HG02943 (cell line): ENCODE data around the gene CEACAM4.

Experiments
- ATAC-seq: cut with Tn5 transposase; IDR thresholded peaks from one replicate; pipeline ENCODE4 v1.9.1; 2021; ENCODE audit warnings: mild to moderate bottlenecking, low read depth, moderate library complexity; ENCODE audit not compliant: unreplicated experiment

Gene CEACAM4

DNA sequence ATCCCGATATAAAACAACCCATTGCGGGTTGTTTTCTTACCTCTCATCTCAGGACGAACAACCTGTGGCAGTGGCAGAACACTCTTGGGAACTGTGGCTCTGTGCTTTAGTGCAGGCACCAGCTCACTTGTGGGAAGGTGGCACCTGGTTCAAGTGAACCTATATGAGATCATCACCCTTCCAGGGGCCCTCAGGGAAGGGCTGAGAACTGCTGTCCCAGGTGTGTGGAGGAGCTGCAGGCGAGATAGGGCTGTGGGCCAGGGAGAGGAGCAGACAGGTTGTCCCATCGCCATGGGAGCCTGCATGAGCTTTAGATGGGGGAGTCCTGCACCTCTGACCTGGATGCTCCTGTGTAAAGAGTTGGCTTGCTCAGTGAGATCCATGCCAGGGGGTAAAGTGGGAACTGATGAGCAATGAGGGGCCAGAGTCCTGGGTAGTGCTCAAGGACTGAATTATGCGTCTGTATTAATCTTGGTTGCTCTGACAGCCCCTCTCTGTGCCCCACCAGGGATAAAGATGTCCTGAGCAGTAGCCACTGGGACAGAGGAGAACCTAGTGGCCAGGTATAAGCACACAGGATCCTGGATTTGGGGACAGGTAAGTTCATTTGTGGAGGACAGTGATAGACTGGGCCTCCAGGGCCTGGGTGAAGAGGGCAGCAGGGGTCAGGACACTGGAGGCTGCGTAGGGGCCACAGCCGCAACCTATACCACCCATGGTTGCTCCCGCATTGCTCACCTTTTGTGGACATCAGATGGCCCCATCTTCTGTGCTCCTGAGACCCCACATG is 8.7 kb downstream of the CEACAM4 start:
- no peak for ATAC-seq

DNA sequence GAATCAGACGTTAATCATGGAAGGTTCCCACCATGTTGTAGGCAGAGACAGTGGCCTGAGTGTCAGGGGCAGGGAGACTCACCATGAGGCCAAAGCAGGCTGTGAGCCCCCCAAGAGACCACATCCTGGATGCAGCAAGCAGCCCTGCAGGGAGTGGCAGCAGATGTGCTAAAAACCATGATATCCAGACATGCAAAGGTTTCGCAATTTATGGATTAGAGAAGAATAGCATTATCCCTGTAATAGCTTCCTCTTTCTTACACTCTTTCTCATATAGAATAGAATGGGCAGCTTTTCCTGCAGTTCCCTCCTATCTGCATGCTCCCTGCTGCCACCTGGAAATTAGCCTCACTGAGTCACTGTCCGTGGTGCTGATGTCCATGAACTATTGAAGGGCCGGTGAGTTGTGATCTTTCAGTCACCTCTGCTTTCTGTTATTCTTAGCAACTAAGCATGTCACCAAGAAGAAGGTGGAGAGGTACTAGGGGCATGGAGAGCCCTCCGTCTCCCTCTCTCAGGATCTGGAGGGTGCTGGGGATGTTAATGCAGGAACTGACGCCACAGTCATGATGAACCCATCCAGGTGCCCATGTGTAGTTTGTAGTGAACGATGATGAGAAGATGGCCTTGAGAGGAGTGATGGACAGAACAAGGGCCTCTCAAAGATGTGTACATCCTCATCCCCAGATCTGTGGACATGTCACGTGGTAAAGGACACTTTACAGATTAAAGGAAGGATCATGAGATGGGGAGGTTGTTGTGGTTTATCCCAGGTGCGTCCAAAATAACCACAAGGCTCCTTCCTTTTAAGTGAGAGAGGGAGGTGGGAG is 9.9 kb downstream of the CEACAM4 start:
- ATAC-seq, result no peak

- ATAC-seq, result no peak
These were observed 11.7 kb downstream of the CEACAM4 start for GRCh38 chr19:41615207-41615606.

DNA sequence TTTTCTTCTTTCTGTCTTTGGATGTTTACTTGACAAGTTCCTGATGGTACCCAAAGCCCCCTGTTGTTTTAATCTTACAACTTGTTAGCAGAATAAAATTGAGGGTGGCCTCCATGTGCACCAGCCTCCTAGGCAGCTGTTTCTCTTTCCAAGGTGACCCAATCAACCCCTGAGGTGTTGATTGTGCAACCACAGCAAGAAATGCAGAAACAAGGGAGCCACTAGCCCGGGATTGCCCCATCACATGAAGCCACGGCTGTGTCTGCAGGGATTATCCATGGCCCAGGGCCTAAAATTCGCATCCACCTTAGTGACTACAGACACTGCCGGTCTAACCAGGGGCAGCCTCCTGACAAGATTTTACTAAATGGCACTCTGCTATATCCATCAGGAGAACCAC is 14.4 kb downstream of the CEACAM4 start:
- no peak for ATAC-seq

DNA sequence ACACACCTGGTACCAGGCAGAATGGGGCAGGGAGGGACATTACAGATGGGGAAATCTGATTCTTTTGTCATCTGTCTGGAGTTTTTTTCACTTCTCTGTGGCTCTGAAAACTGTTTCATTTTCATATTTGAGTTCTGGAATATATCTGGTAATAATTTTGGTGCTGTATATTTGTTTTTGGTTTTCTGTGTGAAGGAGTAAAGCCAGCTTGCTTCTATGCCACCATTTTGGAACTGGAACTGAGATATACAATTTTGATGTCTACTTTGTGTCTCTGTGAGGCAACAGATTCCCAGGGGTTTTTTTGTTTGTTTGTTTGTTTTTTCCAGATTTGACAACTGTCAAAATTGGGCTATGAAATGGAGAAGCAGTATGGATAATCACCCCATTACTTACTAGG is 16.1 kb downstream of the CEACAM4 start:
- no peak for ATAC-seq

DNA sequence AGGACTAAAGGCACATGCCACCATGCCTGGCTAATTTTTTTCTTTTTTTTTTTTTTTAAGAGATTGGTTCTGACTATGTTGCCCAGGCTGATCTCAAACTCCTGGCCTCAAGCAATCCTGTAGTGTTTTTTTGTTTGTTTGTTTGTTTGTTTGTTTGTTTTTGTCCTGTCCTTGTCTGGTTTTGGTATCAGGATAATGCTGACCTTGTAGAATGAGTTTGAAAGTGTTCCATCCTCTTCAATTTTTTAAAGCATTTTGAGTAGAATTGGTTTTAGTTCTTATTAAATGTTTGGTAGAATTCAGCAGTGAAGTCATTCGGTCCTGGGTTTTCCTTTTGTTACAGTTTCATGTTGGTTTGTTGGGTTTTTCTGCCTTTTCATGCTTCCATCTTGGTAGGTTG is 19.2 kb downstream of the CEACAM4 start:
- no peak for ATAC-seq

- ATAC-seq, result no peak
These were observed 20.5 kb downstream of the CEACAM4 start for GRCh38 chr19:41606215-41606837.

DNA sequence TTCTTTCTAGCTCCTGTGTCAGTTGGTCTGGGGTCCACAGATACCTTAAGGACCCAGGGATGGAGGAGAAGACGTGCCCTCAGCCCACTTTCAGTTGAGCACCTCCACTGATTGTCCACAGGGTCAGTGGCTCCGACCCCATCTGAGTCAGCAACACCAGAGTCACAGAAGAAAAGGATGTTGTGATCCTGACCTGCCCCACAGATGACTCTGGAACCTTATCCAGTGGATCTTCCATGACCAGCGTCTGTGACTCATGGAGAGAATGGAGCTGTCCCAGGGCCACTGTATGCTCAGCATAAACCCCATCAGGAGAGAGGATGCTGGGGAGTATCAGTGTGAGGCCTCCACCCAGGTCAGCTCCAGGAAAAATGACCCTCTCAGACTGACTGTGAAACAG is 22.0 kb downstream of the CEACAM4 start:
- no peak for ATAC-seq

DNA sequence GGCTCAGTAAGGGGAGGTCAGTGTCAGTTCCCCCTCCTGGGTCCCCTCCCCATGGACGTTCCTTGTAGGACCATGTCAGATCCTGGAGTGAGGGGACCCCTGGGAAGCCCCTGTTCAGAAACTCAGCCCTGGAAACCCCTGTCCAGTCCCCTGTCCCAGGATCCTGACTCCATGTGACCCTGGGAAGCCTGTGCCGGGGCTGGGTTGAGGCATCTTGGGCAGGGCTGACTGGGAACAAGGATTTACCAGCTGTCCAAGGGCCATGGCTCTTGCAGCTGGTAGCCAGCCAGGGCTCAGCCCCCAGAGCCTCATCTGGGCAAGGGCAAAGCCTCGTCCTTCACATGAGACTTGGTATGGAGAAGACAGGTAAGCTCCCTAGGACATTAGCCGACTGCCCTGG is 25.1 kb downstream of the CEACAM4 start:
- no peak for ATAC-seq

GRCh38 chr19:41599175-41599966 is 27.5 kb downstream of the CEACAM4 start:
- ATAC-seq, result no peak

- ATAC-seq, result no peak
These were observed 29.3 kb downstream of the CEACAM4 start for GRCh38 chr19:41597600-41598041.

DNA sequence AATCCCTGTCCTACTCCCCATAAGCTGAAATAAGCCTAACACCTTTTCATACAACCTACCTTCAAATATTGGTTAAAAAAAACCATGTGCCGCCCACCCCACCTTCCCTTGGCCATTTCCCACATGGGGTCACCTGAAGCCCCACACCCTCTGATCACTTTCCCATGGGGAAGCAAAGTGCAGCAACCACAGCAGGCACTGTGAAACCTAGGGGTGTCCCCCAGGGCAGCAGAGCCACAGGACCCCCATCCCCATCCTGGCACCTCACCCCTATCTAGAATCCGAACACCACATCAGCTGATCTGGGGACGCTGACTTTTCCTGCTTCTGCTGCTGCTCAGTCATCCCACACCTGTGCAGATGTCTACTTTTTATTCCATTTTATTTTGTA is 31.0 kb downstream of the CEACAM4 start:
- no peak for ATAC-seq

DNA sequence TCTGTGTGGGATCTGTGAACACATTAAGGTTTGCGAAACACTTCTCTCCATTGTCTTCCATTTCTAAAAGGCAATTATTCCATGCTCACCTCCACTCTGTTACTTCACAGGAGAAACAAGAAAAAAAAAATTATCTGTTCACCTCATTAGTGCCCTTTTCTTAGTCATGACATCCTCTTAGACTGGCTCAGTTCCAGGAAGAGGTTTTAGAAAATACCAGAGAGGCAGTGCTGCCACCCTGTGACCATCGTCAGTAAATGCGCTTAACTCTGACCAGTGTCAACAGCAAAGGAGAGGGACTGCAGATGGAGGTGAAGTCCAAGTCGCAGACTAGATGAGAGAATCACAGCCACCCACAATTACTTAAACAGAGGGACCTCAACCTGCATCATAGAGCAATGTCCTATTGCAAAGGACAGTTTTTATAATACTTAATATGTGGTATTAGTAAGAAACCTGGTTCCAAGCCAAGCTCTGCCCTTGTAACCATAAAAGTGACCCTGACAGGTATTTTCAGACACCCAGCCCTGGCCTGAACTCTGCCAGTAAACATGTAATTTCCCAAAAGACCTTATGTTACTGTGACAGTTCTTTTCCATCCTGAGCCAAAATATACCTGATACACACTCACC is 31.5 kb downstream of the CEACAM4 start:
- no peak for ATAC-seq

- ATAC-seq, result no peak
These were observed 34.8 kb downstream of the CEACAM4 start for GRCh38 chr19:41591951-41592562.

DNA sequence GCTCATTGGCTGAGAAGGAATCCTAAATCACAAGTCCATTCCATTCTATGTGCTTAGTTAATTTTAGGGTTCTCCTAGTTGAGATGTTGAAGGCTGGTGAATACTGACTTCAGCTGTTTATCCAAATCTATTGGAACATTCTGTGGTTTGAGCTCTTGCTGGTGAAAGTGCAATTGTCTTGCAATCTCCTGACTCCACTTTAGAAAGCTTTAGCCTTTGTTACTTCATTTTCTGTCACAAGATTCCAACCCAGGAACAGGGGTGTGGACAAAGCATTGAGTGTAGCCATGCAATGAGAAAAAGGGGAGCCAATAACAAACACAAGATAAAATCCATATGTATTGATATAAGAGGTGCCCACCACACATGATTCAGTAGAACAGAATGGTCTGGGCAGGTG is 35.9 kb downstream of the CEACAM4 start:
- ATAC-seq, result no peak

DNA sequence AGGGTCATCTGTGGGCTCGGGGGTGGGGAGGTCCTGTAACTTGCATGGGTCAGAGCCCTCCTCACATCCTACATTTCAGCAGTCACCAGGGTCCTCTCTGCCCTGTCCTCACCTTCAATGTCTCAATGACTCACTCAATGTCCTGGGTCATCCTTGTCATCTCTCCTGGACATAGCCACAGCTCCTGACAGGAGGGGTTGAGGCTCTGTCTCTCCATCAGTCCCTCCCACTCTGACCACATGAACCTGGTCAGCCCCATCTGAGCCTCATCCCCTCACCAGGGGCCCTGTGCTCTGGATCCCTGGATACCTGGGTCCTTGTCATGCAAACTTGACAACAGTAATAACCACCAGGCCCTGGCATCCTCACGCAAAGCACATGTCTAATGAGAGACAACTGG is 37.5 kb downstream of the CEACAM4 start:
- no peak for ATAC-seq

DNA sequence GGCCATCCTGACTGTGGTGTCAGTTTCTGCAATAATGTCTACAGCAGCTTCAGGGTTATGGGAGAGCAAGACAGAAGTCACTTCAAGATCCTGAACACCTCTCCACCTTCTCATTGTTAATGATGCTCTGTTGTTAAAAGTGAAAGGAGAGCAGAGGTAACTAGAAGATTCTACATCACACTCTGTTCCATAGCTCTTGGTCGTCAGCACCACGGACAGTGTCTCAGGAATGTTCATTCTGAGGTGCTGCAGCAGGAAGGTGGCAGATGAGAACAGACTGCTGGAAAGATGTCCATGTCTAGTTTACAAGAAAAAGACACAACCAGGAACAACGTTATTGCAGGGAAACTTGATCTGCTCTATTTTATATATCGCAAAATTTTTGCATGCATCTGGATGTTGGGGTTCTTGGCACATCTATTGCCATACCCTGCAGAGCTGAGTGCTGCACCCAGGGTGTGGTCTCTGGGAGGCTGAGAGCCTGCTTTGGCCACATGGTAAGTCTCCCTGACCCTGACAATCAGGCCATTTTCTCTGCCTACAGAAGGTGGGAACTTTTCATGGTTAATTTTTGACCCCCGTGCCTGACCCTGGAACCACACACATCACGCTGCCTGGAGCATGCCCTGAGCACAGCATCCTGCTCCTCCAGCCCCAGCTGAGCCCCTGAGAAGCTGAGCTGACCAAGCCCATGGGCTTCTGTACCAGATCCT is 38.2 kb downstream of the CEACAM4 start:
- ATAC-seq, result no peak

GRCh38 chr19:41587838-41588210 is 39.0 kb downstream of the CEACAM4 start:
- ATAC-seq, result no peak
